ENCODE measurements around the gene SORCS2.

GRCh38 chr4:7565483-7565882 lies 373.1 kb downstream of the SORCS2 start:
- TF ChIP-seq POLR2A (IDR thresholded peaks at IDR 0.05) (no peak), CTCF (IDR thresholded peaks at IDR 0.05) (no peak), POLR2AphosphoS5 (IDR thresholded peaks at IDR 0.05) (no peak)

All from prostate gland (tissue), 2 donors.